GM23338 (cell line): ENCODE results near the gene YPEL2. TPM values are rescaled to one million over a fixed set of nuclear protein-coding genes. Genes with fewer than 3 reads are reported as not detected.

Experiments
- ATAC-seq: fragments of 200-7000 bp; cut with Tn5 transposase; 3 replicates; pipeline ENCODE4 v1.9.1; 2020
- DNase-seq: peaks from one replicate; pipeline ENCODE4 v3.0.0-alpha.2; 2015; ENCODE audit warnings: low spot score
- H2AFZ ChIP-seq: fragments of 200-600 bp; sonication (generic); 2 replicates; pipeline ENCODE4 v1.8.0; 2016; ENCODE audit warnings: antibody characterized with exemption, mild to moderate bottlenecking, moderate library complexity
- H3F3A ChIP-seq: fragments of 200-600 bp; sonication (generic); replicated peaks from 2 replicates; pipeline ENCODE4 v1.8.0; 2017; ENCODE audit warnings: antibody characterized with exemption, mixed run types, low read depth
- H3K27ac ChIP-seq: fragments of 200-600 bp; sonication (generic); 2 replicates; pipeline ENCODE4 v1.6.1; 2016; ENCODE audit warnings: low read depth
- H3K27me3 ChIP-seq: fragments of 200-600 bp; sonication (generic); 2 replicates; pipeline ENCODE4 v1.8.0; 2016; ENCODE audit warnings: mild to moderate bottlenecking, mixed run types, moderate library complexity; ENCODE audit not compliant: insufficient read depth
- H3K36me3 ChIP-seq: fragments of 200-600 bp; sonication (generic); 2 replicates; pipeline ENCODE4 v1.8.0; 2016; ENCODE audit warnings: mild to moderate bottlenecking; ENCODE audit not compliant: insufficient read depth
- H3K4me1 ChIP-seq: fragments of 200-600 bp; sonication (generic); 2 replicates; pipeline ENCODE4 v1.8.0; 2016; ENCODE audit warnings: mild to moderate bottlenecking, moderate library complexity; ENCODE audit not compliant: insufficient read depth
- H3K4me2 ChIP-seq: fragments of 200-600 bp; sonication (generic); 2 replicates; pipeline ENCODE4 v1.7.1; 2017; ENCODE audit warnings: mixed run types
- H3K4me3 ChIP-seq: fragments of 200-600 bp; sonication (generic); 2 replicates; pipeline ENCODE4 v1.6.1; 2016; ENCODE audit warnings: mixed run types
- H3K79me2 ChIP-seq: fragments of 200-600 bp; sonication (generic); replicated peaks from 2 replicates; pipeline ENCODE4 v1.8.0; 2017; ENCODE audit warnings: mild to moderate bottlenecking; ENCODE audit not compliant: insufficient read depth
- H3K9me2 ChIP-seq: fragments of 200-600 bp; sonication (generic); 2 replicates; pipeline ENCODE4 v1.8.0; 2017; ENCODE audit not compliant: insufficient read depth
- H4K20me1 ChIP-seq: fragments of 200-600 bp; sonication (generic); replicated peaks from 2 replicates; pipeline ENCODE4 v1.8.0; 2017; ENCODE audit warnings: mild to moderate bottlenecking; ENCODE audit not compliant: insufficient read depth
- H3K27ac Mint-ChIP-seq: 2 replicates; pipeline ENCODE4 v1.8.0; 2020; ENCODE audit warnings: inconsistent platforms, mild to moderate bottlenecking, moderate library complexity, mixed read lengths
- H3K27me3 Mint-ChIP-seq: 3 replicates; pipeline ENCODE4 v1.8.0; 2022; ENCODE audit warnings: low read depth, mild to moderate bottlenecking, moderate library complexity, mixed read lengths, inconsistent platforms; ENCODE audit not compliant: insufficient read depth, poor library complexity
- H3K36me3 Mint-ChIP-seq: 3 replicates; pipeline ENCODE4 v1.8.0; 2021; ENCODE audit warnings: low read depth, mild to moderate bottlenecking, inconsistent platforms, moderate library complexity, mixed read lengths
- H3K4me1 Mint-ChIP-seq: 3 replicates; pipeline ENCODE4 v1.8.0; 2020; ENCODE audit warnings: mild to moderate bottlenecking, inconsistent platforms, mixed read lengths
- H3K4me3 Mint-ChIP-seq: 3 replicates; pipeline ENCODE4 v1.8.0; 2021; ENCODE audit warnings: moderate library complexity, mild to moderate bottlenecking, inconsistent platforms, mixed read lengths
- H3K9me3 Mint-ChIP-seq: 3 replicates; pipeline ENCODE4 v1.8.0; 2020; ENCODE audit warnings: moderate library complexity, mild to moderate bottlenecking, inconsistent platforms, mixed read lengths
- ETS1 ChIP-seq: IDR thresholded peaks from 2 replicates; pipeline ENCODE4 v1.6.1; 2016; ENCODE audit warnings: antibody characterized with exemption
- EZH2 ChIP-seq: fragments of 200-600 bp; sonication (generic); IDR thresholded peaks from one replicate; pipeline ENCODE4 v1.8.0; 2017; ENCODE audit warnings: antibody characterized with exemption, mild to moderate bottlenecking, low read depth; ENCODE audit not compliant: unreplicated experiment
- EZH2phosphoT487 ChIP-seq: fragments of 200-600 bp; sonication (generic); IDR thresholded peaks from one replicate; pipeline ENCODE4 v1.8.1; 2018; ENCODE audit warnings: antibody characterized with exemption; ENCODE audit not compliant: unreplicated experiment
- JUNB ChIP-seq: IDR thresholded peaks from one replicate; pipeline ENCODE4 v1.6.1; 2016; ENCODE audit warnings: antibody characterized with exemption; ENCODE audit not compliant: unreplicated experiment
- NANOG ChIP-seq: IDR thresholded peaks from 2 replicates; pipeline ENCODE4 v1.6.1; 2016; ENCODE audit warnings: antibody characterized with exemption, borderline replicate concordance
- POLR2AphosphoS5 ChIP-seq: IDR thresholded peaks from 2 replicates; pipeline ENCODE4 v1.6.1; 2016; ENCODE audit warnings: antibody characterized with exemption, low read depth
- REST ChIP-seq: IDR thresholded peaks from one replicate; pipeline ENCODE4 v1.6.1; 2018; ENCODE audit warnings: antibody characterized with exemption; ENCODE audit not compliant: unreplicated experiment
- STAT1 ChIP-seq: IDR thresholded peaks from one replicate; pipeline ENCODE4 v1.6.1; 2016; ENCODE audit warnings: antibody characterized with exemption; ENCODE audit not compliant: unreplicated experiment
- ZNF114 ChIP-seq: fragments of 250-450 bp; sonication (Bioruptor Pico); IDR thresholded peaks from 2 replicates; pipeline ENCODE4 v1.5.0; 2020; ENCODE audit warnings: mild to moderate bottlenecking, moderate library complexity
- ZNF462 ChIP-seq: fragments of 250-450 bp; sonication (Bioruptor Pico); IDR thresholded peaks from 2 replicates; pipeline ENCODE4 v1.5.0; 2020; ENCODE audit warnings: mild to moderate bottlenecking, moderate library complexity
- polyA plus RNA-seq: library from polyadenylated mRNA; unstranded; fragments of >200 nt; fragmentation: Nextera tagmentation; extraction: Ambion mirVana; gene quantifications from 2 replicates; pipeline ENCODE4 v1.2.1, GENCODE V29; 2016
- total RNA-seq: library from RNA; depleted of rRNA; stranded (reverse); fragments of >200 nt; shearing (Covaris generic); gene quantifications from 2 replicates; pipeline ENCODE4 v1.2.3, GENCODE V29; 2014

The YPEL2 gene
- total and polyA plus RNA-seq, 2 experiments from 2014 or later = 4.1 to 5.2 TPM

- H3K4me1 ChIP-seq = no peaks in the 10 kb centered on the region; the same call in 1 of the 2 replicates
- Mint-ChIP-seq H3K4me1 (peaks cover 10% of the 10 kb centered on the region), H3K4me3 (no peak overlapping the region), H3K27me3 (peaks cover 2% of the 10 kb centered on the region), H3K9me3 (no peaks in the 10 kb centered on the region), H3K36me3 (no peaks in the 10 kb centered on the region), H3K27ac (no peak overlapping the region)
- H3K9me2 ChIP-seq = 0 out of 2 replicates have a peak, but pooled peaks cover 9% of the 10 kb centered on the region
- no peak for TF ChIP-seq ETS1
- no peak for TF ChIP-seq ZNF114 (CRISPR knock-in tag)
- H3K79me2 ChIP-seq = 0 out of 2 replicates have a peak, but pooled peaks cover 2% of the 10 kb centered on the region
- H3K36me3 ChIP-seq = no peaks in the 10 kb centered on the region
- H3K4me2 ChIP-seq = no peak overlapping the region
- H3K4me3 ChIP-seq = no peak overlapping the region
- no peaks in the 10 kb centered on the region for H3F3A ChIP-seq
- no peak overlapping the region for H3K27ac ChIP-seq
- ATAC-seq (no peak), DNase-seq (no peak)
- H3K27me3 ChIP-seq = no peaks in the 10 kb centered on the region
- no peak overlapping the region for H2AFZ ChIP-seq
- H4K20me1 ChIP-seq = no peaks in the 10 kb centered on the region
These were observed 16.5 kb downstream of the YPEL2 start for GRCh38 chr17:59347975-59348391.

GRCh38 chr17:59349178-59349577, 17.7 kb downstream of the YPEL2 start:
- H3K27ac Mint-ChIP-seq = no peak overlapping the region
- TF ChIP-seq EZH2 = no peak
- no peak for TF ChIP-seq POLR2AphosphoS5
- TF ChIP-seq STAT1 = no peak
- TF ChIP-seq ZNF462 (CRISPR knock-in tag) = no peak
- no peak for TF ChIP-seq ZNF114 (CRISPR knock-in tag)
- no peak for TF ChIP-seq NANOG
- no peak for TF ChIP-seq EZH2phosphoT487
- no peak for TF ChIP-seq REST
- no peak for TF ChIP-seq ETS1
- TF ChIP-seq JUNB = no peak

More at GRCh38 chr17:59349178-59349577, 17.7 kb downstream of the YPEL2 start:
- no peak overlapping the region for H3K27ac ChIP-seq
- H3K4me1 ChIP-seq = peaks cover 5% of the 10 kb centered on the region
- no peaks in the 10 kb centered on the region for H3K36me3 Mint-ChIP-seq
- ATAC-seq (no peak), DNase-seq (no peak)
- H3K9me3 Mint-ChIP-seq = no peaks in the 10 kb centered on the region
- H4K20me1 ChIP-seq = no peaks in the 10 kb centered on the region
- peaks cover 20% of the 10 kb centered on the region for H3K4me1 Mint-ChIP-seq
- no peak overlapping the region for H3K4me3 ChIP-seq
- H3K4me3 Mint-ChIP-seq = no peak overlapping the region
- 0 out of 2 replicates have a peak, but pooled peaks cover 2% of the 10 kb centered on the region for H3K79me2 ChIP-seq
- H2AFZ ChIP-seq = no peak overlapping the region
- no peaks in the 10 kb centered on the region for H3K36me3 ChIP-seq
- H3F3A ChIP-seq = no peaks in the 10 kb centered on the region
- H3K27me3 ChIP-seq = no peaks in the 10 kb centered on the region
- peaks cover 2% of the 10 kb centered on the region for H3K27me3 Mint-ChIP-seq
- H3K9me2 ChIP-seq = 0 out of 2 replicates have a peak, but pooled peaks cover 9% of the 10 kb centered on the region
- no peak overlapping the region for H3K4me2 ChIP-seq
